Measurements from ENCODE around the gene NCLN.
"Not testable (repeated sequence)": the region's sequence is repeated elsewhere in the genome, so short reads cannot be mapped to it uniquely, and the experiment has no call there.

Gene NCLN

GRCh38 chr19:3183721-3184641 is 1.7 kb upstream of the NCLN start:
- DNase-seq (ENCODE audit: low spot score), result no peak

GRCh38 chr19:3184847-3185460 is 776 bp upstream of the NCLN start:
- no peak for DNase-seq (ENCODE audit: low spot score)

GRCh38 chr19:3186160-3186688 is 494 bp downstream of the NCLN start:
- no peak for DNase-seq (ENCODE audit: low spot score)

GRCh38 chr19:3186891-3187661 is 1.3 kb downstream of the NCLN start:
- no peak for DNase-seq (ENCODE audit: low spot score)

- no peak for DNase-seq (ENCODE audit: low spot score)
Measured at GRCh38 chr19:3187662-3188511, 2.2 kb downstream of the NCLN start.

- no peak for DNase-seq (ENCODE audit: low spot score)
Measured at GRCh38 chr19:3188627-3189596, 3.2 kb downstream of the NCLN start.

GRCh38 chr19:3189702-3190469 is 4.2 kb downstream of the NCLN start:
- no peak for DNase-seq (ENCODE audit: low spot score)

- no peak for DNase-seq (ENCODE audit: low spot score)
Measured at GRCh38 chr19:3190470-3190770, 4.7 kb downstream of the NCLN start.

GRCh38 chr19:3190921-3191805 is 5.4 kb downstream of the NCLN start:
- DNase-seq (ENCODE audit: low spot score), result no peak

- DNase-seq (ENCODE audit: low spot score), result not testable (repeated sequence)
Measured at GRCh38 chr19:3191806-3192104, 6.0 kb downstream of the NCLN start.

GRCh38 chr19:3192228-3192635 is 6.5 kb downstream of the NCLN start:
- DNase-seq (ENCODE audit: low spot score), result no peak

GRCh38 chr19:3192684-3193083 is 7.0 kb downstream of the NCLN start:
- no peak for DNase-seq (ENCODE audit: low spot score)

GRCh38 chr19:3193256-3194105 is 7.8 kb downstream of the NCLN start:
- no peak for DNase-seq (ENCODE audit: low spot score)

GRCh38 chr19:3194106-3195087 is 8.7 kb downstream of the NCLN start:
- DNase-seq (ENCODE audit: low spot score), result no peak

- no peak for DNase-seq (ENCODE audit: low spot score)
Measured at GRCh38 chr19:3196064-3196932, 10.6 kb downstream of the NCLN start.

GRCh38 chr19:3196933-3197205 is 11.1 kb downstream of the NCLN start:
- DNase-seq (ENCODE audit: low spot score), result no peak
